GM12878 (cell line): ENCODE data around the gene RARA. TPM values are rescaled to one million over a fixed set of nuclear protein-coding genes. Genes with fewer than 3 reads are reported as not detected.

Experiments
- ATAC-seq: fragments of 200-7000 bp; cut with Tn5 transposase; 3 replicates; pipeline ENCODE4 v1.9.1; 2020; ENCODE audit warnings: mild to moderate bottlenecking, moderate library complexity
- BruUV-seq: library from RNA; stranded (reverse); fragments of 400-500 nt; replicated peaks from 2 replicates; lab custom pipeline; 2021; lab: Mats Ljungman, UMichigan
- CTCF ChIA-PET: fragments of 300-600 bp; sonication (Branson Sonifier 250); formaldehyde crosslinking; extraction: SDS; loops from one replicate; lab custom pipeline; 2021; ENCODE audit warnings: inconsistent platforms; lab: Yijun Ruan, JAX
- POLR2A ChIA-PET: fragments of 350-600 bp; formaldehyde crosslinking; extraction: SDS; loops from one replicate; lab custom pipeline; 2021; ENCODE audit warnings: inconsistent platforms; lab: Charles Lee
- RAD21 ChIA-PET: fragments of 300-600 bp; sonication (Branson Sonifier 250); formaldehyde crosslinking; loops from one replicate; lab custom pipeline; 2023; ENCODE audit warnings: antibody characterized with exemption; ENCODE audit not compliant: unreplicated experiment; lab: Charles Lee
- SMC1A ChIA-PET: fragments of 300-600 bp; sonication (Branson Sonifier 250); formaldehyde crosslinking; loops from one replicate; lab custom pipeline; 2023; ENCODE audit not compliant: unreplicated experiment, uncharacterized antibody; lab: Charles Lee
- DNase-seq: peaks from one replicate; pipeline ENCODE4 v3.0.0-alpha.2; 2011; ENCODE audit warnings: low read depth, low spot score
- FAIRE-seq: peaks from 3 replicates; lab custom pipeline; 2011; peaks lifted over from hg19 to GRCh38; lab: Jason Lieb, UNC
- H2AFZ ChIP-seq: 2 replicates; pipeline ENCODE4 v1.6.0; 2011; ENCODE audit warnings: low read depth, low read length, control low read depth; ENCODE audit not compliant: control insufficient read depth
- H3K27ac ChIP-seq: 2 replicates; pipeline ENCODE4 v1.5.1; 2011; ENCODE audit warnings: control low read depth; ENCODE audit not compliant: control insufficient read depth, insufficient read depth
- H3K27me3 ChIP-seq, 2 experiments: replicated peaks in 1 of 2; 2 replicates each; pipeline versions ENCODE4 v1.6.0 to v1.6.1; 2011; ENCODE audit warnings: low read length in 1 of 2; ENCODE audit not compliant: control insufficient read depth in 2 of 2, insufficient read depth in 2 of 2
- H3K36me3 ChIP-seq, 2 experiments: 2 replicates each; pipeline ENCODE4 v1.5.1; 2011; ENCODE audit warnings: low read length in 1 of 2; ENCODE audit not compliant: control insufficient read depth in 2 of 2, insufficient read depth in 2 of 2
- H3K4me1 ChIP-seq: 2 replicates; pipeline ENCODE4 v1.6.1; 2011; ENCODE audit warnings: mild to moderate bottlenecking, low read length, moderate library complexity, mixed read lengths; ENCODE audit not compliant: control insufficient read depth, insufficient read depth
- H3K4me2 ChIP-seq: 2 replicates; pipeline ENCODE4 v1.6.0; 2011; ENCODE audit warnings: control low read depth; ENCODE audit not compliant: control insufficient read depth, insufficient read depth
- H3K4me3 ChIP-seq: fragments of 200-600 bp; sonication (generic); 2 replicates; pipeline ENCODE4 v1.5.1; 2016
- H3K79me2 ChIP-seq: 2 replicates; pipeline ENCODE4 v1.6.0; 2011; ENCODE audit warnings: low read length; ENCODE audit not compliant: control insufficient read depth, insufficient read depth
- H3K9ac ChIP-seq: 2 replicates; pipeline ENCODE4 v1.8.0; 2011; ENCODE audit warnings: low read length, control low read depth, mixed read lengths; ENCODE audit not compliant: control insufficient read depth, insufficient read depth
- H3K9me3 ChIP-seq: replicated peaks from 3 replicates; pipeline ENCODE4 v1.5.1; 2011; ENCODE audit warnings: mild to moderate bottlenecking, low read length; ENCODE audit not compliant: control insufficient read depth, insufficient read depth
- H4K20me1 ChIP-seq: 2 replicates; pipeline ENCODE4 v1.6.0; 2011; ENCODE audit not compliant: control insufficient read depth, insufficient read depth
- BMI1 ChIP-seq: fragments of 450-650 bp; IDR thresholded peaks from 2 replicates; pipeline ENCODE4 v1.6.1; 2016; ENCODE audit warnings: mild to moderate bottlenecking, moderate library complexity, borderline replicate concordance
- CREB1 ChIP-seq: IDR thresholded peaks from 2 replicates; pipeline ENCODE4 v1.6.1; 2012; ENCODE audit warnings: low read depth, mild to moderate bottlenecking, inconsistent platforms
- DPF2 ChIP-seq: fragments of 450-650 bp; IDR thresholded peaks from 2 replicates; pipeline ENCODE4 v1.6.1; 2017; ENCODE audit warnings: mild to moderate bottlenecking
- EZH2 ChIP-seq: IDR thresholded peaks from 2 replicates; pipeline ENCODE4 v1.6.1; 2012; ENCODE audit warnings: low read depth, mild to moderate bottlenecking, control low read depth, inconsistent platforms, low read length, borderline replicate concordance; ENCODE audit not compliant: control insufficient read depth
- GATAD2B ChIP-seq: fragments of 450-650 bp; conservative IDR thresholded peaks from 2 replicates; pipeline ENCODE4 v1.6.1; 2017; ENCODE audit warnings: low read depth, mild to moderate bottlenecking, moderate library complexity
- PAX5 ChIP-seq: IDR thresholded peaks from 2 replicates; pipeline ENCODE4 v1.6.1; 2011; ENCODE audit warnings: low read depth, low read length, borderline replicate concordance
- POLR2A ChIP-seq: IDR thresholded peaks from 2 replicates; pipeline ENCODE4 v1.6.1; 2011; ENCODE audit warnings: low read depth, mild to moderate bottlenecking, low read length
- SUPT20H ChIP-seq: IDR thresholded peaks from 2 replicates; pipeline ENCODE4 v1.6.1; 2011; ENCODE audit warnings: low read depth, mild to moderate bottlenecking, low read length, moderate library complexity, borderline replicate concordance; ENCODE audit not compliant: control insufficient read depth
- TCF7 ChIP-seq: IDR thresholded peaks from 2 replicates; pipeline ENCODE4 v1.6.1; 2014; ENCODE audit warnings: antibody characterized with exemption, borderline replicate concordance
- ZNF24 ChIP-seq: fragments of 450-650 bp; IDR thresholded peaks from 2 replicates; pipeline ENCODE4 v1.6.1; 2017; ENCODE audit warnings: antibody characterized with exemption, mild to moderate bottlenecking
- ZNF274 ChIP-seq: IDR thresholded peaks from one replicate; pipeline ENCODE4 v1.8.0; 2011; ENCODE audit not compliant: insufficient read length, insufficient read depth
- WGBS: methylation state at CpG from one replicate; pipeline ENCODE4 v1.1.6; 2016; ENCODE audit warnings: low lambda C conversion rate; ENCODE audit not compliant: insufficient replicate concordance, insufficient coverage; ENCODE audit errors: missing lambda C conversion rate; 5-methylcytosine and 5-hydroxymethylcytosine counted together
- in situ Hi-C: fragments of 300-500 bp; cut with MboI; formaldehyde crosslinking; loops from 9 replicates; pipeline ENCODE4 v1.14.3; 2018; ENCODE audit warnings: mixed read lengths
- intact Hi-C: fragments of 100-400 bp; cut with micrococcal nuclease; formaldehyde crosslinking; loops from one replicate; pipeline ENCODE4 v1.14.2; 2022; ENCODE audit not compliant: unreplicated experiment
- polyA plus RNA-seq, 11 experiments: library from polyadenylated mRNA; depleted of rRNA in 4 of 11; unstranded in 6 of 11; stranded (reverse) in 5 of 11; fragments of >200 nt; fragmentation: Nextera tagmentation in 4 of 11; fragmentation: Illumina TruSeq in 1 of 11; extraction: Ambion mirVana in 4 of 11; extraction: Trizol in 1 of 11; gene quantifications; 1 replicate in 1 of 11; 2 replicates in 10 of 11; pipeline versions ENCODE4 v1.2.1 to v1.2.3, GENCODE V29; 2011 to 2016; ENCODE audit warnings: inconsistent platforms in 2 of 11, missing spikeins in 2 of 11, low read depth in 1 of 11
- total RNA-seq, 4 experiments: library from RNA; depleted of rRNA in 3 of 4; stranded (reverse); fragments of >200 nt in 3 of 4; fragmentation: Illumina TruSeq in 1 of 4; extraction: Trizol in 1 of 4; gene quantifications; 2 replicates each; pipeline versions ENCODE4 v1.2.1 to v1.2.3, GENCODE V29; 2013 to 2021
- TF ChIP-seq, protein P1 (sequence below): fragments of 450-650 bp; conservative IDR thresholded peaks from 2 replicates; pipeline ENCODE4 v1.6.1; 2017; ENCODE audit warnings: mild to moderate bottlenecking, moderate library complexity

Gene RARA
- total and polyA plus RNA-seq, 10 of the 15 experiments (the other 5 are each of a cell fraction or from before 2014, with no cell fraction given), result 0.13 to 33.6 (median 13.6) TPM

DNA sequence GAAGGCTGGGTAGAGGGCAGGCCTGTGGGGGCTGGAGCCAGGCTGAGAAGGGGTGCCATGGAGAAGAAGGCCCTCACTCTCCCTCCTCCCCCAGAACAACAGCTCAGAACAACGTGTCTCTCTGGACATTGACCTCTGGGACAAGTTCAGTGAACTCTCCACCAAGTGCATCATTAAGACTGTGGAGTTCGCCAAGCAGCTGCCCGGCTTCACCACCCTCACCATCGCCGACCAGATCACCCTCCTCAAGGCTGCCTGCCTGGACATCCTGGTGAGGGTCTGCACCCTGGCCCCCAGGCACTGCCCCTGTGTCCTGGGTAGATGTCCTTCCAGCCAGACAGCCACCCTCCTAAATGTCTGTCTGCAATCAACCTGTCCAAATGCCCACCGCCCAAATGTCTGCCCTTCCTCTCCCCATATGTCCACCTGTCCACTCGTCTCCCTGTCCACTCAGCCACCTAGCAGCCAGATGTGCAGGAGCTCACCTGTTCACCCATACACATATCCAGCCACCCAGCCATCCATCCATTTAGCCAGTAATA is 43.3 kb downstream of the RARA start:
- ChIA-PET SMC1A (interaction anchor here (3.4 to 5.3 kb wide), 2 partner anchors 25 to 49 kb away, joined by 12 to 142 read pairs; no protein-coding TSS in a partner anchor), RAD21 (interaction anchor here (2.1 to 8.2 kb wide), 4 partner anchors 10 to 47 kb away, joined by 4 to 271 read pairs (median 28); partner anchors contain the start of gene RARA), POLR2A (interaction anchor here (0.6 to 1.0 kb wide), 2 partner anchors 28 to 48 kb away, joined by 3 read pairs; no protein-coding TSS in a partner anchor), CTCF (interaction anchor here (0.6 to 9.1 kb wide), 7 partner anchors 8 to 1193 kb away, joined by 3 to 311 read pairs (median 5); partner anchors contain the start of gene RARA)
- H3K27me3 ChIP-seq, result no peaks in the 10 kb centered on the region
- 74% methylated on average over 7 of the region's 7 CpGs for WGBS
- peaks cover 18 to 53% of the 10 kb centered on the region in 2 experiments for H3K36me3 ChIP-seq
- H3K79me2 ChIP-seq, result peaks cover 1% of the 10 kb centered on the region; the same call in 1 of the 2 replicates
- no peak overlapping the region for H3K4me2 ChIP-seq
- BruUV-seq, result no TSS peak
- intact Hi-C loops, result no loop called here
- TF ChIP-seq ZNF274 (no peak), POLR2A (no peak), CREB1 (no peak), BMI1 (no peak), TCF7 (no peak), SUPT20H (no peak), ZNF24 (no peak), GATAD2B (no peak), DPF2 (no peak), EZH2 (no peak), PAX5 (no peak)
- TF ChIP-seq, protein P1, sequence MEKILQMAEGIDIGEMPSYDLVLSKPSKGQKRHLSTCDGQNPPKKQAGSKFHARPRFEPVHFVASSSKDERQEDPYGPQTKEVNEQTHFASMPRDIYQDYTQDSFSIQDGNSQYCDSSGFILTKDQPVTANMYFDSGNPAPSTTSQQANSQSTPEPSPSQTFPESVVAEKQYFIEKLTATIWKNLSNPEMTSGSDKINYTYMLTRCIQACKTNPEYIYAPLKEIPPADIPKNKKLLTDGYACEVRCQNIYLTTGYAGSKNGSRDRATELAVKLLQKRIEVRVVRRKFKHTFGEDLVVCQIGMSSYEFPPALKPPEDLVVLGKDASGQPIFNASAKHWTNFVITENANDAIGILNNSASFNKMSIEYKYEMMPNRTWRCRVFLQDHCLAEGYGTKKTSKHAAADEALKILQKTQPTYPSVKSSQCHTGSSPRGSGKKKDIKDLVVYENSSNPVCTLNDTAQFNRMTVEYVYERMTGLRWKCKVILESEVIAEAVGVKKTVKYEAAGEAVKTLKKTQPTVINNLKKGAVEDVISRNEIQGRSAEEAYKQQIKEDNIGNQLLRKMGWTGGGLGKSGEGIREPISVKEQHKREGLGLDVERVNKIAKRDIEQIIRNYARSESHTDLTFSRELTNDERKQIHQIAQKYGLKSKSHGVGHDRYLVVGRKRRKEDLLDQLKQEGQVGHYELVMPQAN, result no peak
- no peak overlapping the region for H3K9ac ChIP-seq
- no peak for ATAC-seq
- no peak overlapping the region for H2AFZ ChIP-seq
- no peak overlapping the region for H3K27ac ChIP-seq
- H3K4me3 ChIP-seq, result no peak overlapping the region
- no peak for FAIRE-seq
- in situ Hi-C loops, result loop anchor here (5.0 kb wide), 1 partner anchor 50 kb away; no protein-coding TSS in a partner anchor
- no peak for DNase-seq
- peaks cover 17% of the 10 kb centered on the region for H3K4me1 ChIP-seq
- H4K20me1 ChIP-seq, result no peaks in the 10 kb centered on the region
- no peaks in the 10 kb centered on the region for H3K9me3 ChIP-seq
